HepG2 (cell line): ENCODE data around the gene TUBA4B. TPM values are rescaled to one million over a fixed set of nuclear protein-coding genes. Genes with fewer than 3 reads are reported as not detected.

Experiments used
- AGO1 ChIP-seq: fragments of 200-400 bp; formaldehyde crosslinking; IDR thresholded peaks from 2 replicates; pipeline ENCODE4 v1.6.1; 2017; ENCODE audit warnings: mild to moderate bottlenecking, low read depth, low read length, moderate library complexity; ENCODE audit not compliant: poor library complexity, severe bottlenecking
- CENPT ChIP-seq: sonication (generic); formaldehyde crosslinking; IDR thresholded peaks from 2 replicates; pipeline ENCODE4 v1.8.0; 2022; ENCODE audit warnings: low read depth, mild to moderate bottlenecking, moderate library complexity, missing genetic modification reagents
- HNF4G ChIP-seq, 2 experiments: sonication (generic) in 1 of 2; formaldehyde crosslinking in 1 of 2; IDR thresholded peaks; 2 replicates each; pipeline versions ENCODE4 v1.4.0 to v1.6.1; 2011 to 2020; ENCODE audit warnings: borderline replicate concordance in 2 of 2, low read depth in 2 of 2, mild to moderate bottlenecking in 2 of 2, low read length in 1 of 2, missing genetic modification reagents in 1 of 2, moderate library complexity in 1 of 2
- MYNN ChIP-seq: sonication (generic); formaldehyde crosslinking; IDR thresholded peaks from 2 replicates; pipeline ENCODE4 v1.4.0; 2020; ENCODE audit warnings: mild to moderate bottlenecking, low read depth, missing genetic modification reagents
- PRPF4 ChIP-seq: fragments of 200-400 bp; formaldehyde crosslinking; IDR thresholded peaks from 2 replicates; pipeline ENCODE4 v1.6.1; 2016; ENCODE audit warnings: low read length, low read depth; ENCODE audit not compliant: poor library complexity, severe bottlenecking
- ZNF224 ChIP-seq: sonication (generic); formaldehyde crosslinking; IDR thresholded peaks from 2 replicates; pipeline ENCODE4 v1.5.0; 2020; ENCODE audit warnings: mild to moderate bottlenecking, missing genetic modification reagents
- ZNF563 ChIP-seq: sonication (generic); formaldehyde crosslinking; IDR thresholded peaks from 2 replicates; pipeline ENCODE4 v1.8.0; 2022; ENCODE audit warnings: mild to moderate bottlenecking, moderate library complexity, missing genetic modification reagents
- ZNF775 ChIP-seq: sonication (generic); formaldehyde crosslinking; IDR thresholded peaks from 2 replicates; pipeline ENCODE4 v1.4.0; 2020; ENCODE audit warnings: missing genetic modification reagents, mild to moderate bottlenecking, moderate library complexity, borderline replicate concordance
- ZNF83 ChIP-seq: sonication (generic); formaldehyde crosslinking; IDR thresholded peaks from 2 replicates; pipeline ENCODE4 v1.4.0; 2020; ENCODE audit warnings: missing genetic modification reagents, mild to moderate bottlenecking, borderline replicate concordance
- ZNF839 ChIP-seq: sonication (generic); formaldehyde crosslinking; IDR thresholded peaks from 2 replicates; pipeline ENCODE4 v1.4.0; 2020; ENCODE audit warnings: missing genetic modification reagents, mild to moderate bottlenecking, borderline replicate concordance
- polyA plus RNA-seq, 8 experiments: library from polyadenylated mRNA; depleted of rRNA in 3 of 8; stranded (reverse) in 7 of 8; unstranded in 1 of 8; fragments of >200 nt; fragmentation: Illumina TruSeq in 4 of 8; extraction: Trizol in 4 of 8; gene quantifications; 2 replicates each; pipeline versions ENCODE4 v1.2.1 to v1.2.3, GENCODE V29; 2011 to 2016; ENCODE audit warnings: low read depth in 4 of 8, missing spikeins in 1 of 8, mixed read lengths in 1 of 8; ENCODE audit not compliant: insufficient read depth in 1 of 8
- total RNA-seq, 5 experiments: library from RNA; depleted of rRNA; stranded (reverse); fragments of >200 nt; fragmentation: Illumina TruSeq; extraction: Trizol; gene quantifications; 2 replicates each; pipeline ENCODE4 v1.2.3, GENCODE V29; 2016; ENCODE audit warnings: low read depth in 1 of 5
- TF ChIP-seq, protein P1 (sequence below): sonication (generic); formaldehyde crosslinking; IDR thresholded peaks from 2 replicates; pipeline ENCODE4 v1.4.0; 2020; ENCODE audit warnings: missing genetic modification reagents
- TF ChIP-seq, protein P2 (sequence below): sonication (generic); formaldehyde crosslinking; IDR thresholded peaks from 2 replicates; pipeline ENCODE4 v1.8.1; 2023; ENCODE audit warnings: mild to moderate bottlenecking, inconsistent platforms, moderate library complexity, missing genetic modification reagents, borderline replicate concordance
- TF ChIP-seq, protein P3 (sequence below): sonication (generic); formaldehyde crosslinking; IDR thresholded peaks from 2 replicates; pipeline ENCODE4 v1.9.0; 2021; ENCODE audit warnings: missing genetic modification reagents, borderline replicate concordance
- TF ChIP-seq, protein P4 (sequence below): sonication (generic); formaldehyde crosslinking; IDR thresholded peaks from 2 replicates; pipeline ENCODE4 v1.4.0; 2020; ENCODE audit warnings: missing genetic modification reagents, borderline replicate concordance

Gene TUBA4B
- total and polyA plus RNA-seq, 2 of the 13 experiments (the other 11 are each of a cell fraction or from before 2014, with no cell fraction given): 0.18 to 0.22 TPM

DNA sequence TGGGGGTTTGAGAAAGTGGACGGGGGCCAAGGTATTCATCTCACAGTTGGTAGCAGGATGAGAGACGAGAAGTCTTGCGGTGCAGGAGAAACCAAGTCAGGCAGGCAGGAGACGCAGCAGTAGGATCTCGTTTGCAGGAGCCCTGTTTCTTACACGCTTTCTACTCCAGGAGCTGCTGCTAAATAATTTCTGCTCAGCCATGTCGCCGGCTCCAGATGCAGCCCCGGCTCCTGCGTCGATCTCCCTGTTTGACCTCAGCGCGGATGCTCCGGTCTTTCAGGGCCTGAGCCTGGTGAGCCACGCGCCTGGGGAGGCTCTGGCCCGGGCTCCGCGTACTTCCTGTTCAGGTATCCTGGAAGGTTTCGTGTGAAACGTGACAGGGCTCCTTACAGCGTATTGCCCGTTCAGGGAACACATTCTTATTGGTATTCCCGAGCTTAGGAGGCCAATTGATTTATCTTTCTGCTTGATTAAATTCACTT, 22.9 kb upstream of the TUBA4B start (continued):
- TF ChIP-seq, protein P1, sequence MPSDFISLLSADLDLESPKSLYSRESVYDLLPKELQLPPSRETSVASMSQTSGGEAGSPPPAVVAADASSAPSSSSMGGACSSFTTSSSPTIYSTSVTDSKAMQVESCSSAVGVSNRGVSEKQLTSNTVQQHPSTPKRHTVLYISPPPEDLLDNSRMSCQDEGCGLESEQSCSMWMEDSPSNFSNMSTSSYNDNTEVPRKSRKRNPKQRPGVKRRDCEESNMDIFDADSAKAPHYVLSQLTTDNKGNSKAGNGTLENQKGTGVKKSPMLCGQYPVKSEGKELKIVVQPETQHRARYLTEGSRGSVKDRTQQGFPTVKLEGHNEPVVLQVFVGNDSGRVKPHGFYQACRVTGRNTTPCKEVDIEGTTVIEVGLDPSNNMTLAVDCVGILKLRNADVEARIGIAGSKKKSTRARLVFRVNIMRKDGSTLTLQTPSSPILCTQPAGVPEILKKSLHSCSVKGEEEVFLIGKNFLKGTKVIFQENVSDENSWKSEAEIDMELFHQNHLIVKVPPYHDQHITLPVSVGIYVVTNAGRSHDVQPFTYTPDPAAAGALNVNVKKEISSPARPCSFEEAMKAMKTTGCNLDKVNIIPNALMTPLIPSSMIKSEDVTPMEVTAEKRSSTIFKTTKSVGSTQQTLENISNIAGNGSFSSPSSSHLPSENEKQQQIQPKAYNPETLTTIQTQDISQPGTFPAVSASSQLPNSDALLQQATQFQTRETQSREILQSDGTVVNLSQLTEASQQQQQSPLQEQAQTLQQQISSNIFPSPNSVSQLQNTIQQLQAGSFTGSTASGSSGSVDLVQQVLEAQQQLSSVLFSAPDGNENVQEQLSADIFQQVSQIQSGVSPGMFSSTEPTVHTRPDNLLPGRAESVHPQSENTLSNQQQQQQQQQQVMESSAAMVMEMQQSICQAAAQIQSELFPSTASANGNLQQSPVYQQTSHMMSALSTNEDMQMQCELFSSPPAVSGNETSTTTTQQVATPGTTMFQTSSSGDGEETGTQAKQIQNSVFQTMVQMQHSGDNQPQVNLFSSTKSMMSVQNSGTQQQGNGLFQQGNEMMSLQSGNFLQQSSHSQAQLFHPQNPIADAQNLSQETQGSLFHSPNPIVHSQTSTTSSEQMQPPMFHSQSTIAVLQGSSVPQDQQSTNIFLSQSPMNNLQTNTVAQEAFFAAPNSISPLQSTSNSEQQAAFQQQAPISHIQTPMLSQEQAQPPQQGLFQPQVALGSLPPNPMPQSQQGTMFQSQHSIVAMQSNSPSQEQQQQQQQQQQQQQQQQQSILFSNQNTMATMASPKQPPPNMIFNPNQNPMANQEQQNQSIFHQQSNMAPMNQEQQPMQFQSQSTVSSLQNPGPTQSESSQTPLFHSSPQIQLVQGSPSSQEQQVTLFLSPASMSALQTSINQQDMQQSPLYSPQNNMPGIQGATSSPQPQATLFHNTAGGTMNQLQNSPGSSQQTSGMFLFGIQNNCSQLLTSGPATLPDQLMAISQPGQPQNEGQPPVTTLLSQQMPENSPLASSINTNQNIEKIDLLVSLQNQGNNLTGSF: no peak
- TF ChIP-seq AGO1 (peak; percentile 8), PRPF4 (no peak), CENPT (CRISPR knock-in tag) (no peak), ZNF563 (CRISPR knock-in tag) (0 out of 2 replicates have a peak, but pooled peaks have one; percentile 55), ZNF83 (peak; percentile 69; the same call in 1 of the 2 replicates), ZNF839 (peak; percentile 89; the same call in 1 of the 2 replicates), MYNN (CRISPR knock-in tag) (no peak), ZNF775 (CRISPR knock-in tag) (no peak), HNF4G (IDR thresholded peaks at IDR 0.05; ENCODE audit: borderline replicate concordance, low read depth, low read length) (no peak), HNF4G (CRISPR knock-in tag; IDR thresholded peaks at IDR 0.05; ENCODE audit: borderline replicate concordance, low read depth) (no peak), ZNF224 (CRISPR knock-in tag) (peak; percentile 22; the same call in 1 of the 2 replicates)
- TF ChIP-seq, protein P2, sequence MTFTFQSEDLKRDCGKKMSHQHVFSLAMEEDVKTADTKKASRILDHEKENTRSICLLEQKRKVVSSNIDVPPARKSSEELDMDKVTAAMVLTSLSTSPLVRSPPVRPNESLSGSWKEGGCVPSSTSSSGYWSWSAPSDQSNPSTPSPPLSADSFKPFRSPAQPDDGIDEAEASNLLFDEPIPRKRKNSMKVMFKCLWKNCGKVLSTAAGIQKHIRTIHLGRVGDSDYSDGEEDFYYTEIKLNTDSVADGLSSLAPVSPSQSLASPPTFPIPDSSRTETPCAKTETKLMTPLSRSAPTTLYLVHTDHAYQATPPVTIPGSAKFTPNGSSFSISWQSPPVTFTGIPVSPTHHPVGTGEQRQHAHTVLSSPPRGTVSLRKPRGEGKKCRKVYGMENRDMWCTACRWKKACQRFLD (CRISPR knock-in tag): no peak; the same call in 1 of the 2 replicates
- TF ChIP-seq, protein P3, sequence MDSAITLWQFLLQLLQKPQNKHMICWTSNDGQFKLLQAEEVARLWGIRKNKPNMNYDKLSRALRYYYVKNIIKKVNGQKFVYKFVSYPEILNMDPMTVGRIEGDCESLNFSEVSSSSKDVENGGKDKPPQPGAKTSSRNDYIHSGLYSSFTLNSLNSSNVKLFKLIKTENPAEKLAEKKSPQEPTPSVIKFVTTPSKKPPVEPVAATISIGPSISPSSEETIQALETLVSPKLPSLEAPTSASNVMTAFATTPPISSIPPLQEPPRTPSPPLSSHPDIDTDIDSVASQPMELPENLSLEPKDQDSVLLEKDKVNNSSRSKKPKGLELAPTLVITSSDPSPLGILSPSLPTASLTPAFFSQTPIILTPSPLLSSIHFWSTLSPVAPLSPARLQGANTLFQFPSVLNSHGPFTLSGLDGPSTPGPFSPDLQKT (CRISPR knock-in tag): no peak
- TF ChIP-seq, protein P4, sequence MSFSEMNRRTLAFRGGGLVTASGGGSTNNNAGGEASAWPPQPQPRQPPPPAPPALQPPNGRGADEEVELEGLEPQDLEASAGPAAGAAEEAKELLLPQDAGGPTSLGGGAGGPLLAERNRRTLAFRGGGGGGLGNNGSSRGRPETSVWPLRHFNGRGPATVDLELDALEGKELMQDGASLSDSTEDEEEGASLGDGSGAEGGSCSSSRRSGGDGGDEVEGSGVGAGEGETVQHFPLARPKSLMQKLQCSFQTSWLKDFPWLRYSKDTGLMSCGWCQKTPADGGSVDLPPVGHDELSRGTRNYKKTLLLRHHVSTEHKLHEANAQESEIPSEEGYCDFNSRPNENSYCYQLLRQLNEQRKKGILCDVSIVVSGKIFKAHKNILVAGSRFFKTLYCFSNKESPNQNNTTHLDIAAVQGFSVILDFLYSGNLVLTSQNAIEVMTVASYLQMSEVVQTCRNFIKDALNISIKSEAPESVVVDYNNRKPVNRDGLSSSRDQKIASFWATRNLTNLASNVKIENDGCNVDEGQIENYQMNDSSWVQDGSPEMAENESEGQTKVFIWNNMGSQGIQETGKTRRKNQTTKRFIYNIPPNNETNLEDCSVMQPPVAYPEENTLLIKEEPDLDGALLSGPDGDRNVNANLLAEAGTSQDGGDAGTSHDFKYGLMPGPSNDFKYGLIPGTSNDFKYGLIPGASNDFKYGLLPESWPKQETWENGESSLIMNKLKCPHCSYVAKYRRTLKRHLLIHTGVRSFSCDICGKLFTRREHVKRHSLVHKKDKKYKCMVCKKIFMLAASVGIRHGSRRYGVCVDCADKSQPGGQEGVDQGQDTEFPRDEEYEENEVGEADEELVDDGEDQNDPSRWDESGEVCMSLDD (CRISPR knock-in tag): no peak
